ENCODE results near the gene FOCAD.

- TF ChIP-seq EP300 (IDR thresholded peaks at IDR 0.05), result no peak
- TF ChIP-seq CTCF (IDR thresholded peaks at IDR 0.05), result peak in 4 of 5 experiments; percentile 29 to 56 (median 42)
- TF ChIP-seq POLR2A (IDR thresholded peaks at IDR 0.05), result no peak
Measured at GRCh38 chr9:20884985-20885593, 201.0 kb downstream of the FOCAD start.
